GM15510 (cell line): ENCODE data around the gene DPPA4.

ENCODE experiments used
- POLR2A ChIP-seq: IDR thresholded peaks from 3 replicates; pipeline ENCODE4 v1.6.1; 2011; ENCODE audit warnings: borderline replicate concordance; ENCODE audit not compliant: insufficient read length; ENCODE audit errors: extremely low read depth

The DPPA4 gene

DNA sequence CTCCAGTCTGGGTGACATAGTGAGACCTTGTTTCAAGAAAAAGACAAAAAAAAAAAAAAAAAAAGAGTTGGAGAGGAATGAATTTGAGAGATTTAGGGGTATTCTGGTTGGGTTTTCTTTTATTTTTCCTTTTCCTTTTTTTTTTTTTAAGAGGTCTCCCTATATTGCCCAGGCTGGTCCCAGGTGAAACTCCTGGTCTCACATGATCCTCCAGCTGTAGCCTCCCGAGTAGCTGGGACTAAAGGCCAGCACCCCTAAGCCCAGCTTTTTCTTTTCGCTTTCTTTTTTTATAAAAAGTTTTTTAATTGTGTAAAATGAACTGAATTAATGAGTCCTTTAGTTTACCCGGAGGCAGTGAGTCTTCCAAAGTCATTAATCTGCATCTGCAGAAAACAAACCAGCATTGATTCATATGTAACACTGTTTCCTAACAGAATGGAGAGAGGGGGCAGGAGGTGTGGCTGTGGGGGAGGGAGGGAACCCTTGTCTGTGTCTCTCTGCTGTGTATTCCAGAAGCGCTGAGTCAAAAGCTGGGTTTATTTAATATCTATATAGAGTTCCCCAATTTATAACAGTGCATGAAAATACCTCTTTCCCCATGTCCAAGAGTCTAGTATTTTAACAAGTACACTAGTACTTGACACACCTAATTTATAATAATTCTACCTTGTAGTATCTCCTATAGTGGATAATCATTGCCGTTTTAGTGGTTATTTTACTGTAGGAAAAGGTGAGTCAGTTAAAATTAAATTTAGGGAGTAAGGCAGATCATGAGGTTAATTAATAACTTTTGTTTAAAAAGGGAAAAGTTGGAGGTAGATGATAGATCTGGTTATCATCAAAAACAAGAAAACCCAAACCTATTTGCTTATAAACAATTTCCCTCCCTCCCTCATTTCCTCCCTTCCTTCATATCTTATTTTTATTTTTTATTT, 2.6 kb upstream of the DPPA4 start:
- TF ChIP-seq POLR2A: no peak

DNA sequence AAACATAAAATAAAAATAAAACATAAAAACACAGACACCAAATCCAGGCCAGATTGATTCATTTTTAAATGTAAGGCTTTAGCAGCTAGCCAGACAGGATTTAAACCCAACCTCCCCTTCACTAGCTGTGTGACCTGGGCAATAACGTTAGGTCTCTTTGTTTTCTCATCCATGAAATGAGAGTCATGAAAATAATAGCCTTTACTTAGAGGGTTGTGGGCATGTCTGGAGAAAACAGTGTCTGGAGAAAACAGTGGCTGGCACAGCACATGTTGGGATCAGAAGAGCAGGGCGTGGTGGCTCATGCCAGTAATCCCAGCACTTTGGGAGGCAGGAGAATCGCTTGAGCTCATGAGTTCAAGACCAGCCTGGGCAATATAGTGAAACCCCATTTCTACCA, 1.9 kb upstream of the DPPA4 start:
- no peak for TF ChIP-seq POLR2A

DNA sequence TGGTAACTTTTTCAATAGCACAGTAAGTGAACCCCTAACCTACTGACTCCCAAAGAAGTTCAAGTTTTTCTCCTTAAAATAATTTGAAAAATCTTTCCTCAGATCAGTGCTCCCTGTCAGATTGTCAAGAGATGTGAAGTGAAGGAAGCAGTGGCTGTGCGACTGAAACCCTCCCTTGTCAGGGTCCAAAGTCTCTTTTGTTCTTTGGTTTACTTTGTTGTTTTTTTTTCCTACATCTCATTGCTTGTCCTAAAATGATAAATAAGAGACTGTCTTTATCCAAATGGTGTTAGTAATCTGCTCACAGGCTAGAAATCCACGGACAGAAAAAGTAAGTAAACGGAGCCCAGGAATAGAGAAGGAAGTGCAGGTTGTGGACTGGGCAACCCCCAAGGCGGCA, 976 bp upstream of the DPPA4 start:
- no peak for TF ChIP-seq POLR2A

DNA sequence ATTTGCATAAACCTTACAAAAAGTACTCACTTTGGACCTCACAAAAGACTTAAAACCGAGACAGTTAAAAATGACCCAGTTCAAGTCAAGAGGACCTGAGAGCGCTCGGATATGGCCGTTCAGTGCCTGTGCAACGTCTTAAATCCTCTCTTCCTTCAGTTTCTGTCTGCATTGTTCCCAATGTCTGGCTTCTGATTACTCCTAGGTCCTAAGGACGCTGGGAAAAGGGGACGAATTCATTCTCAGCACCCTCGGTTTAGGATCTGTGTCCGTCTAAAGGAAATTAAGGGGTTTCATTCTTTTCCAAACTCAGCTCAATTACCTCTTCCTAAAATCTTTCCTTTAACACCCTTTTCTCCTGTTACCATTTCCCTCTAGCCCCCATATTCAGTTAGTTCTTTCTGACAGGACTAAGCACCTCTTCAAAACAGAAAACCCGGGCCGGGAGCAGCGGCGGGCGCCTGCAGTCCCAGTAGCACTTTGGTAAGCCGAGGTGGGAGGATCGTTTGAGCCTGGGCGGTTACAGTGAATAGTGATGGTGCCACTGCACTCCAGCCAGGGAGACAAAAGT, 970 bp downstream of the DPPA4 start:
- no peak for TF ChIP-seq POLR2A

DNA sequence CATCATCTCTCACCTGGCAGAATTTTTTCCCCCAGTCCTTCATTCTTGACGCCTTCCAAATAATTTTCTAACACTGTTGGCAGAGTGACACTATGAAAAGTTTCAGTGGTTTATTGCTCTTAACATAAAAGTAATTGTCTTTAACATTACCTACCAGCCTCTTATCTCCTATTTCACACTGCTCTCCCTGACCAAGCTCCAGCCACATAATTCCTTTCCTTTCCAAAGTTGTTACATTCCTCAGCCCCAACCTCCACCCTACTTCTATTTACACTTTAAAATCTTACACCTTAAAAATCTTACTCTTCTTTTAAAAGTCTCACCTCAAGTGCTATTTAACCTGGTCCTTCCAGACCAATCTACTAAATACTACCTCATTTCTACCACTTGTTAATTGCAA, 2.8 kb downstream of the DPPA4 start:
- TF ChIP-seq POLR2A: no peak

DNA sequence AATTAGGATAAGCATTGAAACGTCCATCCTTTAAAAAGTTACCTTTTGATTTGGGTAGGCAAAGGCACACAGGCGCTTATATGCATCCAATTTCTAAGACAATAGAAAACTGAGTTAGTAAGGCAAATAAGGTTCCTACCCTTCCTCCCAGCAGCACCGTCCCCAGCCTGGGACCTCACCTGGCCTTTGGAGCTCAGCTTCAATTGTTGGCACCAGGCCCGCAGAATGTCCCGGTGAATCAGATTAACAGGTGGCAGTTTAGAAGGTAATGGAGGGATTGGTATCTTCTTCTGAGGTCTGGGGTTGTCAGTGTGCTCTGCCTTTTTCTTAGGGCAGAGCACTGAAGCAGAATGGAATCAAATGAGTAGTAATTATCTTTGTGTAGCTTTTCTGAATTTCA, 5.7 kb downstream of the DPPA4 start:
- no peak for TF ChIP-seq POLR2A

DNA sequence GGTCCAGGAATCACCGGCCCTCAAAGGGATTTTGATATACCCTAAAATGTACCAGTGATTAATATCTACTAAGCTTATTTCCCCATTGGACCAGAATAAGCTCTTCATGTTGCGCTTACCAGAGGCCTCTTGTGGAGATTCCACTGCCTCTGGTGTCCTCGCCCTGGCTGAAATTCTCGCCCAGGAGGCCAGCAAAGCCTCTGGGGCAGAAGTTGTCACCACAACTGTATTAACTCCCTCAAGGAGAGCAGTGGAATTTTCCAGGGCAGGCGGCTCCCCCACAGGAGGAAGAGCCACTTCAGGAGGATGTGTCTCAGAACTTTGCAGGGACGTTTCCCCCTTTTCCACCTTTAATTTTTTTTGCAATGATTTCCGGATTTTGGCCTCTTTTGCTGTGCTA, 6.9 kb downstream of the DPPA4 start:
- TF ChIP-seq POLR2A: no peak

DNA sequence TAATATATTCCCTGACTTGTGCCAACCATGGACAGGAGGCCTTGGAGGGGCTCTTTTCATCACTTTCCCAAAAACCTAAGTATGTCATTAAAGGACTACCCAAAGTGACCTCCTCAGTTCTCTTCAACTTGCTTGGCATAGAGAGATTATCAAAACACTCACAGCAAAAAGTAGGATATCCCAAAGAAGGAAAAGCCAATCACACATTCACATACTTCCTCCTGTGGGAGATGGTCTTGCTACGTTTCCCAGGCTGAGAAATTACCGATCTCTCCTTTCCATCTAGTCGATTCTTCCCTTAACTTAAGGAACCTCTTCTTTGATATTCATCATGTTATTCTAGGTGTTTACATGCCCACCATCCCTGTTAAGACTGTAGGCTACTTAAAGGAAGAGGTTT, 9.1 kb downstream of the DPPA4 start:
- TF ChIP-seq POLR2A: no peak

DNA sequence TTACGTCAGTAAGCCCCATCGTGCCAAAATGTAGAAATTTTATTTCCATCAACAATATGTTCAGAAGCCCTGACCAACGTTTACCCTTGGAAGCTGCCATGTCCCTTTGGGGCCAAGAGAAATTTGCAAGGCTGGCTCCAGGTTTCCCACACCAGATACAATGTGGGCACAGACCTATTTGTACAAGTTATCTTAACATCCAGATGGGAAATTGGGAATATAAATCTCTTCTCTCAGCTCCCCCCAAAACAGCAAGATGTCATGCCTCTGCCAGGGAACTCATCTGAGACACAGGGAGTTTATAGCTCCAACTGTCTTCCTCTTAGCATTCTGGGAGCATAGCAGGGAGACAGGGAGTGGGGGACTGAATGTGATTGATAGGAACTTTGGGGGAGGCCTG, 11.7 kb downstream of the DPPA4 start:
- no peak for TF ChIP-seq POLR2A

DNA sequence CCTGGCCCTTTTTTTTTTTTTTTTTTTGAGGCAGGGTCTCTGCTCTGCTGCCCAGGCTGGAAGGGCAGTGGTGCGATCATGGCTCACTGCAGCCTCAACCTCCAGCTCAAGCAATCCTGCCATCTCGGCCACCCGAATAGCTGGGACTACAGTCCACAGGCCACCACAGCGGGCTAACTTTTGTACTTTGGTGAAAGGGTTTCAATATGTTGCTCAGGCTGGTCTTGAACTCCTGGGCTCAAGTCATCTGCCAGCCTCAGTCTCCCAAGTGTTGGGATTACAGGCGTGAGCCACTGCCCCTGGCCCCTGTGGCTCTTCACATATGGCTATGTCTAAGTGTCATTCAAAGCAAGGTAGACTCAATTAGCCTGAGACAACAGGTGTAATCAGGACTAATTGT, 12.2 kb downstream of the DPPA4 start:
- TF ChIP-seq POLR2A: no peak

DNA sequence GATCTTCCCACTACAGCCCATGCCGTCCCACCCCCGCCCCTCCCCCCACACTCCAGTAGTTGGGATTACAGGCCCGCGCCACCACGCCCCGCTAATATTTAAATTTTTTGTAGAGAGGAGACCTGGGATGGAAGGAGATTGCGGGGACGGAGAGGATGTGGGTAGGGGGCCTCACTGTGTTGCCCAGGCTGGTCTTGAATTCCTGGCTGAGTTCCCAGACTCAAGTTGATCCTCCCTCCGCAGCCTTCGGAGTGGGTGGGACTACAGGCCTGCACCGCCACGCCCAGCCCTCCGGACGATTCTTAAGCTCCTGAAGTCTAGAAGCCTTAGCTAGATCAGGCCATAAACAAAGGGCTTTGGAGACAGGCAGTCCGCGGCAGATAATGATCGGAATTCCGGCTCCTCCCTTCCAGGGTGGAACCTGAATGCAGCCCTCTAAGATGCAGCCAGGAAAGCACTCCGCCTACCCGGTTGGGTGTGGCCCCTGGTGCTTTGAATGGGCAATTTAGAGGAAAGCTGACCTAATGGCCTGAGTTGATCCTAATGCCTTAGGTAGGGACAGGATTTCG, 21.1 kb downstream of the DPPA4 start, which contains the start of gene DPPA2:
Gene DPPA2 (minus strand): TSS at position 356 of the 569 bp plus-strand sequence. CDS start 1,975 bp downstream, outside the sequence.
- no peak for TF ChIP-seq POLR2A

DNA sequence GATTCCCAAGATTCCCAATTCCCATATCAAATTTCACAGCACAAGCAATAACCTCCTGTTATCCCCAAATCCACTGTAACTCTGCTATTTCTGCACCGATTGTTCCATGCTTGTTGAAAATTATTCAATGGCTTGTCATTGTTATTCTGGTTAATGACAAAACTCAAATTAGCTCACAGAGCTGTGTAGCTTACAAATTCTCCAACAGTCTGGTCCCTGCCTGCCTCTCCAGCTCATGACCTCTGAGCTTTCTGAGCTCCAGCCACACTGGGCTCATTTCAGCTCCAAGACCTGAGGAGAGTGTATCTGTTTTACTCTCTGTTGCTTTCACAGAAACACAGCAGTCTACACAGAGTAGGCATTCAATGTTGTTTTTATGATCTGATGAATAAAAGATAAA, 24.3 kb downstream of the DPPA4 start:
- no peak for TF ChIP-seq POLR2A

DNA sequence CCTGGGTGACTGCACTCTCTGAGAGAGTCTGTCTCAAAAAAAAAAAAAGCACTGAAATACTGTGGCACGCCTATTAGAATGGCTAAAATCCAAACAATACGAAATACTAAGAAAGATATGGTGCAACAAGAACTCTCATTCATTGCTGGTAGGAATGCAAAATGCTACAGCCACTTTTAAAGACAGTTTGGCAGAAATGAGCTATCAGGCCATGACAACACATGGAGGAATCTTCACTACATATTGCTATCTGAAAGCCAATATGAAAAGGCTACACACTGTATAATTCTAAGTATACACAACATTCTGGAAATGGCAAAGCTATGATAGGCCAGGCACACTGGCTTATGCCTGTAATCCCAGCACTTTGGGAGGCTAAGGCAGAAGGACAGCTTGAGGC, 39.9 kb downstream of the DPPA4 start:
- no peak for TF ChIP-seq POLR2A

DNA sequence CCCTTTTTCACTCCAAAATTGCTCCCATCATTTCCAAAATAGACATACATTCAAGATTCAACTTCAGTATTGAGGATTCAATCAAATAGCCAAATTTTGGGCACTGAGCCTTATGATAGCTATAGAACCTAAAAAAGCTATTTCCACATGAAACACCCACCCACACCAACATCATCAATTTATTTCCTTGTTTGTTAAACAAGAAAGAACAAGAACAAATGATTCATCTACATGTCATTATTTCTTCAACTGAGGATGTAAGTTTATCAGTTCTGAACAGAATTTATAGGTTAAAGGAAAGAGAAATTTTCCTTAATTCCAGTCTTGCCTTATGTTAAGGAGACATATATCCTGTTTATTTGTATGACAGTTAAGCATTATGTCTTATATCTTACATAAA, 53.3 kb downstream of the DPPA4 start:
- TF ChIP-seq POLR2A: no peak

DNA sequence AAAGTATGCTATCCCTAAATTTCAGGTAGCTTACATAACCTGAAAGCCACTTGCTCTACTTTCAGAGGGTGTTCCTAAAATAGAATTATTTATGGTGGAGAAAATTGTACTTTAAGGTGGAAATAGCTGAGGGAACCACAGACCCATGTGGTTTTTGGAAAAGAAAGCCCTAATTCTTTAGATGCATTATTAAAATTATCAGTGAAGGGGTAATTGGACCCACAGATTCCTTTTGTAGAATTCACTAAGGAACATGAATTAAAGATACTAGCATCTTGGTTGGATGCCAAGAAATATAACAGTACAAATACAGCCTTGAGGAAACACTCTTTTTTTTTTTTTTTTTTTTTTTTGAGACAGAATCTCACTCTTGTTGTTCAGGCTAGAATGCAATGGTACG, 58.8 kb downstream of the DPPA4 start:
- TF ChIP-seq POLR2A: no peak

DNA sequence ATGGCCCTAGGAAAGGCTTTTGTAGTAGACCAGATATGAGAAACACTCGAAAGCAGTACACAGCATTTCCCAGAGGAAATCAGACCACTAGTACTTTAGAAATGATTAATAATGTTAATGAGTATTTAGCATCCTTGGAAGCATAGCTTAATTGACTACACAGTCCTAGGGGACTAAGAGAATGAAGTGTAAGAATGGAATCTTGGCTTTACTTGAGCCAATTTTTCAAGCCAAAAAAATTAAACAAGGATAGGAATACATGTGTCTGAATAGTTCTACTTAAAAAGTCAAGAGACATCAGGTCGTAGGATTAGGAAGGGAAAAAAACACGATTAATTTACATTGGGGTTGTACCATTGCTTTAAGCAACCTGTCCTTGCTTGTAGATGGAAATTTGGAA, 59.2 kb downstream of the DPPA4 start:
- TF ChIP-seq POLR2A: no peak
